K562 (cell line): ENCODE data around the gene ANAPC2. TPM values are rescaled to one million over a fixed set of nuclear protein-coding genes. Genes with fewer than 3 reads are reported as not detected.

Experiments
- ATAC-seq: fragments of 200-7000 bp; cut with Tn5 transposase; 3 replicates; pipeline ENCODE4 v1.9.1; 2020; ENCODE audit warnings: moderate library complexity
- BruUV-seq: library from RNA; stranded (reverse); fragments of 400-500 nt; replicated peaks from 2 replicates; lab custom pipeline; 2021; lab: Mats Ljungman, UMichigan
- CTCF ChIA-PET: fragments of 300-600 bp; formaldehyde crosslinking; extraction: SDS; loops from one replicate; lab custom pipeline; 2021; ENCODE audit warnings: low intra/inter-chr PET ratio; lab: Yijun Ruan, JAX
- POLR2A ChIA-PET: fragments of 300-600, 350-650 bp; sonication (Branson Sonifier 250); formaldehyde crosslinking; extraction: SDS; loops from one replicate; lab custom pipeline; 2021; ENCODE audit warnings: antibody characterized with exemption, inconsistent platforms; lab: Yijun Ruan, JAX
- DNase-seq, 4 experiments: peaks; one replicate each; pipeline versions ENCODE4 v3.0.0 to v3.0.0-alpha.2; 2011 to 2018; ENCODE audit warnings: low spot score in 3 of 4, mixed read lengths in 3 of 4; ENCODE audit errors: extremely low read depth in 1 of 4
- FAIRE-seq: peaks from 2 replicates; lab custom pipeline; 2011; peaks lifted over from hg19 to GRCh38; lab: Jason Lieb, UNC
- H2AFZ ChIP-seq: 2 replicates; pipeline ENCODE4 v1.6.0; 2011; ENCODE audit warnings: low read depth, low read length, control low read depth, inconsistent platforms
- H3K27ac ChIP-seq: fragments of 200-600 bp; 3 replicates; pipeline ENCODE4 v1.8.0; 2011; ENCODE audit warnings: low read depth, mild to moderate bottlenecking, control low read depth, inconsistent platforms, low read length, moderate library complexity, mixed read lengths; ENCODE audit errors: extremely low read depth
- H3K27me3 ChIP-seq, 2 experiments: fragments of 300-600 bp in 1 of 2; 2 replicates in 1 of 2; 3 replicates in 1 of 2; pipeline versions ENCODE4 v1.6.0 to v1.8.0; 2011; ENCODE audit warnings: inconsistent platforms in 2 of 2, low read length in 2 of 2, mild to moderate bottlenecking in 1 of 2, mixed read lengths in 1 of 2, moderate library complexity in 1 of 2; ENCODE audit not compliant: control insufficient read depth in 2 of 2, insufficient read depth in 2 of 2
- H3K36me3 ChIP-seq: fragments of 300-600 bp; 3 replicates; pipeline ENCODE4 v1.8.0; 2011; ENCODE audit warnings: mild to moderate bottlenecking, low read length, inconsistent platforms; ENCODE audit not compliant: control insufficient read depth, insufficient read depth
- H3K4me1 ChIP-seq, 2 experiments: fragments of 200-600 bp in 1 of 2; replicated peaks in 1 of 2; 2 replicates in 1 of 2; 3 replicates in 1 of 2; pipeline versions ENCODE4 v1.5.1 to v1.8.0; 2011; ENCODE audit warnings: inconsistent platforms in 2 of 2, low read length in 2 of 2, mild to moderate bottlenecking in 1 of 2, mixed read lengths in 1 of 2, moderate library complexity in 1 of 2; ENCODE audit not compliant: control insufficient read depth in 2 of 2, insufficient read depth in 2 of 2
- H3K4me2 ChIP-seq: 2 replicates; pipeline ENCODE4 v1.6.1; 2011; ENCODE audit warnings: low read length, control low read depth, inconsistent platforms, mixed read lengths; ENCODE audit not compliant: insufficient read depth
- H3K4me3 ChIP-seq: fragments of 200-600 bp; sonication (generic), shearing (Covaris generic); 2 replicates; pipeline ENCODE4 v1.5.1; 2016; ENCODE audit warnings: control low read depth, inconsistent platforms
- H3K79me2 ChIP-seq: fragments of 200-600 bp; 3 replicates; pipeline ENCODE4 v1.8.0; 2011; ENCODE audit warnings: low read length, inconsistent platforms; ENCODE audit not compliant: control insufficient read depth, insufficient read depth
- H3K9ac ChIP-seq, 2 experiments: 2 replicates each; pipeline versions ENCODE4 v1.6.0 to v1.6.1; 2011; ENCODE audit warnings: low read depth in 2 of 2, low read length in 2 of 2, control low read depth in 1 of 2, inconsistent platforms in 1 of 2, mild to moderate bottlenecking in 1 of 2, mixed read lengths in 1 of 2; ENCODE audit not compliant: insufficient read depth in 1 of 2
- H3K9me1 ChIP-seq: one replicate; pipeline ENCODE4 v1.6.0; 2011; ENCODE audit warnings: inconsistent platforms, mild to moderate bottlenecking, low read length, moderate library complexity; ENCODE audit not compliant: control insufficient read depth, insufficient read depth
- H3K9me3 ChIP-seq: replicated peaks from 2 replicates; pipeline ENCODE4 v1.5.1; 2011; ENCODE audit warnings: low read depth, low read length, inconsistent platforms; ENCODE audit not compliant: control insufficient read depth, insufficient read depth
- H4K20me1 ChIP-seq: replicated peaks from 2 replicates; pipeline ENCODE4 v1.6.1; 2011; ENCODE audit warnings: low read length, inconsistent platforms, mixed read lengths; ENCODE audit not compliant: control insufficient read depth, insufficient read depth
- ATF1 ChIP-seq, 2 experiments: fragments of 450-650 bp in 1 of 2; IDR thresholded peaks; 2 replicates each; pipeline ENCODE4 v1.6.1; 2016; ENCODE audit warnings: missing compliant biosample characterization in 1 of 2, missing genetic modification characterization in 1 of 2
- KLF13 ChIP-seq: fragments of 450-650 bp; IDR thresholded peaks from 2 replicates; pipeline ENCODE4 v1.6.1; 2016; ENCODE audit warnings: missing genetic modification characterization, low read depth, mild to moderate bottlenecking, missing compliant biosample characterization, moderate library complexity, borderline replicate concordance
- KLF16 ChIP-seq: IDR thresholded peaks from 2 replicates; pipeline ENCODE4 v1.6.1; 2016; ENCODE audit warnings: antibody characterized with exemption
- RCOR1 ChIP-seq, 2 experiments: IDR thresholded peaks; 2 replicates each; pipeline ENCODE4 v1.6.1; 2012; ENCODE audit warnings: low read depth in 2 of 2, low read length in 2 of 2, borderline replicate concordance in 1 of 2, improper control_type of control experiment in 1 of 2
- RFX1 ChIP-seq: fragments of 450-650 bp; IDR thresholded peaks from 2 replicates; pipeline ENCODE4 v1.6.1; 2016; ENCODE audit warnings: mild to moderate bottlenecking, moderate library complexity
- SREBF2 ChIP-seq: sonication (generic); formaldehyde crosslinking; IDR thresholded peaks from 2 replicates; pipeline ENCODE4 v1.4.0; 2020; ENCODE audit warnings: mild to moderate bottlenecking, missing genetic modification reagents
- ZNF174 ChIP-seq: fragments of 250-450 bp; sonication (Bioruptor Pico); IDR thresholded peaks from 2 replicates; pipeline ENCODE4 v1.4.0; 2020; ENCODE audit warnings: mild to moderate bottlenecking
- WGBS: fragments of 100-300 bp; shearing (Covaris generic); methylation state at CpG from one replicate; pipeline ENCODE4 v1.1.6; 2016; ENCODE audit warnings: low coverage, mixed read lengths; ENCODE audit not compliant: insufficient coverage; ENCODE audit errors: missing lambda C conversion rate; 5-methylcytosine and 5-hydroxymethylcytosine counted together
- in situ Hi-C: fragments of 300-500 bp; cut with MboI; formaldehyde crosslinking; loops from 4 replicates; pipeline ENCODE4 v1.15.0; 2018; ENCODE audit warnings: inconsistent platforms, mixed read lengths
- intact Hi-C: fragments of 100-400 bp; cut with micrococcal nuclease; formaldehyde crosslinking; loops from 2 replicates; pipeline ENCODE4 v1.14.2; 2022
- polyA plus RNA-seq, 8 experiments: library from polyadenylated mRNA; depleted of rRNA in 4 of 8; stranded (reverse) in 5 of 8; unstranded in 3 of 8; fragments of >200 nt; fragmentation: Nextera tagmentation in 2 of 8; fragmentation: Illumina TruSeq in 1 of 8; extraction: Ambion mirVana in 2 of 8; extraction: Trizol in 1 of 8; gene quantifications; 2 replicates each; pipeline versions ENCODE4 v1.2.1 to v1.2.3, GENCODE V29; 2011 to 2014; ENCODE audit warnings: inconsistent platforms in 1 of 8, missing spikeins in 1 of 8
- total RNA-seq, 7 experiments: library from RNA; depleted of rRNA in 6 of 7; stranded (reverse); fragments of >200 nt in 6 of 7; fragmentation: Illumina TruSeq in 2 of 7; extraction: Trizol in 2 of 7; gene quantifications; 2 replicates each; pipeline versions ENCODE4 v1.2.1 to v1.2.3, GENCODE V29; 2011 to 2021; ENCODE audit warnings: low replicate concordance in 1 of 7
- TF ChIP-seq, protein P1 (sequence below): fragments of 250-450 bp; sonication (Bioruptor Pico); IDR thresholded peaks from 2 replicates; pipeline ENCODE4 v1.6.1; 2021; ENCODE audit warnings: mild to moderate bottlenecking
- TF ChIP-seq, protein P2 (sequence below): sonication (generic); formaldehyde crosslinking; IDR thresholded peaks from 2 replicates; pipeline ENCODE4 v1.8.0; 2023; ENCODE audit warnings: missing genetic modification reagents, mild to moderate bottlenecking, borderline replicate concordance
- TF ChIP-seq, protein P3 (sequence below): fragments of 450-650 bp; IDR thresholded peaks from one replicate; pipeline ENCODE4 v1.6.1; 2018; ENCODE audit warnings: mild to moderate bottlenecking, moderate library complexity; ENCODE audit not compliant: partially characterized antibody
- TF ChIP-seq, protein P4 (sequence below): fragments of 250-450 bp; sonication (Bioruptor Pico); IDR thresholded peaks from 2 replicates; pipeline ENCODE4 v1.5.1; 2021; ENCODE audit warnings: mild to moderate bottlenecking

The ANAPC2 gene
- total and polyA plus RNA-seq, 9 of the 15 experiments (the other 6 are each of a cell fraction or from before 2014, with no cell fraction given): 0.11 to 56.5 (median 17.1) TPM; not detected in 1

DNA sequence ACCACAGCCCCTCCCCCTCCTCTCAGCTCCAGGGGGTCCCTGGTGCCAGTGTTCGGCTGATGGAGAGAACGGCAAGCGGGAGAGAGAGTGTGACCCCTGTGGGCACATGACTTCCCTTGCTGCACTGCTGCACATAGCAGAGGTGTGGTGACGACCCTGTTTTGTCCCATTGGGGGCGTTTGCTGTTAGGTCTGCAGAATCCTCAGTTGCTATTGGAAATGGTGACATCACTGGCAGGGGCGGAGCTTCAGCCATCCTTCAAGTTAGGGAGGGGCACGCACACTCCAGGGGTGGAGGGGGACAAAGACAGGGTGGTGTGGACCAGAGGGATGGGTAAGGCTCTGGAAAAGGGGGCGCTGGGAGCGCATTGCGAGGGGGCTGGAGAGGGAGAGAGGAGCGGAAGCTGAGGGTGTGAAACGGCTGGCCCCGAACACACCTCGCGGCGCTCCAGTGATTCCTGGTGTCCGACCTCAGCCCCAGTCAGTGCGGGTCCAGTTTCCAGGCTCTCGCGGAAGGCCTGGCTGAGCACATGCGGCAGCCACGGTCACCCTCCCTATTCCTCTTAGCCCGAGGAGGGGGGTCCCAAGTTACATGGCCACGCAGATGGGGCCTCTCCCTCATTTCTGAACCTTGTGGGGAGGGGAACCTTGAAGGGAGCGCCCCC lies 50.2 kb downstream of the ANAPC2 start:
- peak; percentile 67 for ATAC-seq
- H3K79me2 ChIP-seq: no peaks in the 10 kb centered on the region
- H2AFZ ChIP-seq: no peak overlapping the region
- peaks cover 19% of the 10 kb centered on the region for H4K20me1 ChIP-seq
- H3K9ac ChIP-seq: no peak overlapping the region
- H3K9me1 ChIP-seq: no peaks in the 10 kb centered on the region
- DNase-seq: peak; percentile 51 to 61 (median 55)
- no peaks in the 10 kb centered on the region for H3K9me3 ChIP-seq
- ChIA-PET CTCF (no interaction called here), POLR2A (interaction anchor here (0.7 to 2.5 kb wide), 5 partner anchors 8 to 51 kb away, joined by 3 to 22 read pairs (median 3); no protein-coding TSS in a partner anchor)
- in situ Hi-C loops: no loop called here
- H3K36me3 ChIP-seq: no peaks in the 10 kb centered on the region
- intact Hi-C loops: no loop called here
- no peak for FAIRE-seq
- no peak overlapping the region for H3K4me2 ChIP-seq
- peaks cover 0 to 52% of the 10 kb centered on the region in 2 experiments; a peak in 2 of 5 replicates for H3K4me1 ChIP-seq
- no peak overlapping the region for H3K4me3 ChIP-seq
- no TSS peak for BruUV-seq
- peaks cover 43 to 76% of the 10 kb centered on the region in 2 experiments; a peak in 4 of 5 replicates for H3K27me3 ChIP-seq
- WGBS: 7% methylated on average over 21 of the region's 25 CpGs
- no peak overlapping the region for H3K27ac ChIP-seq
- TF ChIP-seq ATF1 (CRISPR knock-in tag; IDR thresholded peaks at IDR 0.05) (no peak), ATF1 (tag; IDR thresholded peaks at IDR 0.05) (peak; percentile 66), RFX1 (peak; percentile 82), SREBF2 (CRISPR knock-in tag) (no peak), KLF16 (no peak), ZNF174 (CRISPR knock-in tag) (no peak), RCOR1 (IDR thresholded peaks at IDR 0.05; ENCODE audit: borderline replicate concordance in 1 of 2, low read depth in 2 of 2, low read length in 2 of 2) (peak in 1 of 2 experiments; percentile 62; a peak in 2 of 4 replicates), KLF13 (tag) (no peak)
- TF ChIP-seq, protein P1, sequence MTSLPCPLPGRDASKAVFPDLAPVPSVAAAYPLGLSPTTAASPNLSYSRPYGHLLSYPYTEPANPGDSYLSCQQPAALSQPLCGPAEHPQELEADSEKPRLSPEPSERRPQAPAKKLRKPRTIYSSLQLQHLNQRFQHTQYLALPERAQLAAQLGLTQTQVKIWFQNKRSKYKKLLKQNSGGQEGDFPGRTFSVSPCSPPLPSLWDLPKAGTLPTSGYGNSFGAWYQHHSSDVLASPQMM: no peak
- TF ChIP-seq, protein P2, sequence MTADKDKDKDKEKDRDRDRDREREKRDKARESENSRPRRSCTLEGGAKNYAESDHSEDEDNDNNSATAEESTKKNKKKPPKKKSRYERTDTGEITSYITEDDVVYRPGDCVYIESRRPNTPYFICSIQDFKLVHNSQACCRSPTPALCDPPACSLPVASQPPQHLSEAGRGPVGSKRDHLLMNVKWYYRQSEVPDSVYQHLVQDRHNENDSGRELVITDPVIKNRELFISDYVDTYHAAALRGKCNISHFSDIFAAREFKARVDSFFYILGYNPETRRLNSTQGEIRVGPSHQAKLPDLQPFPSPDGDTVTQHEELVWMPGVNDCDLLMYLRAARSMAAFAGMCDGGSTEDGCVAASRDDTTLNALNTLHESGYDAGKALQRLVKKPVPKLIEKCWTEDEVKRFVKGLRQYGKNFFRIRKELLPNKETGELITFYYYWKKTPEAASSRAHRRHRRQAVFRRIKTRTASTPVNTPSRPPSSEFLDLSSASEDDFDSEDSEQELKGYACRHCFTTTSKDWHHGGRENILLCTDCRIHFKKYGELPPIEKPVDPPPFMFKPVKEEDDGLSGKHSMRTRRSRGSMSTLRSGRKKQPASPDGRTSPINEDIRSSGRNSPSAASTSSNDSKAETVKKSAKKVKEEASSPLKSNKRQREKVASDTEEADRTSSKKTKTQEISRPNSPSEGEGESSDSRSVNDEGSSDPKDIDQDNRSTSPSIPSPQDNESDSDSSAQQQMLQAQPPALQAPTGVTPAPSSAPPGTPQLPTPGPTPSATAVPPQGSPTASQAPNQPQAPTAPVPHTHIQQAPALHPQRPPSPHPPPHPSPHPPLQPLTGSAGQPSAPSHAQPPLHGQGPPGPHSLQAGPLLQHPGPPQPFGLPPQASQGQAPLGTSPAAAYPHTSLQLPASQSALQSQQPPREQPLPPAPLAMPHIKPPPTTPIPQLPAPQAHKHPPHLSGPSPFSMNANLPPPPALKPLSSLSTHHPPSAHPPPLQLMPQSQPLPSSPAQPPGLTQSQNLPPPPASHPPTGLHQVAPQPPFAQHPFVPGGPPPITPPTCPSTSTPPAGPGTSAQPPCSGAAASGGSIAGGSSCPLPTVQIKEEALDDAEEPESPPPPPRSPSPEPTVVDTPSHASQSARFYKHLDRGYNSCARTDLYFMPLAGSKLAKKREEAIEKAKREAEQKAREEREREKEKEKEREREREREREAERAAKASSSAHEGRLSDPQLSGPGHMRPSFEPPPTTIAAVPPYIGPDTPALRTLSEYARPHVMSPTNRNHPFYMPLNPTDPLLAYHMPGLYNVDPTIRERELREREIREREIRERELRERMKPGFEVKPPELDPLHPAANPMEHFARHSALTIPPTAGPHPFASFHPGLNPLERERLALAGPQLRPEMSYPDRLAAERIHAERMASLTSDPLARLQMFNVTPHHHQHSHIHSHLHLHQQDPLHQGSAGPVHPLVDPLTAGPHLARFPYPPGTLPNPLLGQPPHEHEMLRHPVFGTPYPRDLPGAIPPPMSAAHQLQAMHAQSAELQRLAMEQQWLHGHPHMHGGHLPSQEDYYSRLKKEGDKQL (CRISPR knock-in tag): no peak
- TF ChIP-seq, protein P3, sequence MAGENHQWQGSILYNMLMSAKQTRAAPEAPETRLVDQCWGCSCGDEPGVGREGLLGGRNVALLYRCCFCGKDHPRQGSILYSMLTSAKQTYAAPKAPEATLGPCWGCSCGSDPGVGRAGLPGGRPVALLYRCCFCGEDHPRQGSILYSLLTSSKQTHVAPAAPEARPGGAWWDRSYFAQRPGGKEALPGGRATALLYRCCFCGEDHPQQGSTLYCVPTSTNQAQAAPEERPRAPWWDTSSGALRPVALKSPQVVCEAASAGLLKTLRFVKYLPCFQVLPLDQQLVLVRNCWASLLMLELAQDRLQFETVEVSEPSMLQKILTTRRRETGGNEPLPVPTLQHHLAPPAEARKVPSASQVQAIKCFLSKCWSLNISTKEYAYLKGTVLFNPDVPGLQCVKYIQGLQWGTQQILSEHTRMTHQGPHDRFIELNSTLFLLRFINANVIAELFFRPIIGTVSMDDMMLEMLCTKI: no peak
- TF ChIP-seq, protein P4, sequence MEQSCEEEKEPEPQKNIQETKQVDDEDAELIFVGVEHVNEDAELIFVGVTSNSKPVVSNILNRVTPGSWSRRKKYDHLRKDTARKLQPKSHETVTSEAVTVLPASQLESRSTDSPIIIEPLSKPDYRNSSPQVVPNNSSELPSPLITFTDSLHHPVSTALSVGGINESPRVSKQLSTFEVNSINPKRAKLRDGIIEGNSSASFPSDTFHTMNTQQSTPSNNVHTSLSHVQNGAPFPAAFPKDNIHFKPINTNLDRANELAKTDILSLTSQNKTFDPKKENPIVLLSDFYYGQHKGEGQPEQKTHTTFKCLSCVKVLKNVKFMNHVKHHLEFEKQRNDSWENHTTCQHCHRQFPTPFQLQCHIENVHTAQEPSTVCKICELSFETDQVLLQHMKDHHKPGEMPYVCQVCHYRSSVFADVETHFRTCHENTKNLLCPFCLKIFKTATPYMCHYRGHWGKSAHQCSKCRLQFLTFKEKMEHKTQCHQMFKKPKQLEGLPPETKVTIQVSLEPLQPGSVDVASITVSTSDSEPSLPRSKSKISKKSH (CRISPR knock-in tag): no peak
